GM19099 (cell line): Measurements from ENCODE around the gene ATG10.

ENCODE experiments used
- POLR2A ChIP-seq: IDR thresholded peaks from 3 replicates; pipeline ENCODE4 v1.6.1; 2011; ENCODE audit warnings: low read depth; ENCODE audit not compliant: insufficient read length; ENCODE audit errors: extremely low read depth

The ATG10 gene

DNA sequence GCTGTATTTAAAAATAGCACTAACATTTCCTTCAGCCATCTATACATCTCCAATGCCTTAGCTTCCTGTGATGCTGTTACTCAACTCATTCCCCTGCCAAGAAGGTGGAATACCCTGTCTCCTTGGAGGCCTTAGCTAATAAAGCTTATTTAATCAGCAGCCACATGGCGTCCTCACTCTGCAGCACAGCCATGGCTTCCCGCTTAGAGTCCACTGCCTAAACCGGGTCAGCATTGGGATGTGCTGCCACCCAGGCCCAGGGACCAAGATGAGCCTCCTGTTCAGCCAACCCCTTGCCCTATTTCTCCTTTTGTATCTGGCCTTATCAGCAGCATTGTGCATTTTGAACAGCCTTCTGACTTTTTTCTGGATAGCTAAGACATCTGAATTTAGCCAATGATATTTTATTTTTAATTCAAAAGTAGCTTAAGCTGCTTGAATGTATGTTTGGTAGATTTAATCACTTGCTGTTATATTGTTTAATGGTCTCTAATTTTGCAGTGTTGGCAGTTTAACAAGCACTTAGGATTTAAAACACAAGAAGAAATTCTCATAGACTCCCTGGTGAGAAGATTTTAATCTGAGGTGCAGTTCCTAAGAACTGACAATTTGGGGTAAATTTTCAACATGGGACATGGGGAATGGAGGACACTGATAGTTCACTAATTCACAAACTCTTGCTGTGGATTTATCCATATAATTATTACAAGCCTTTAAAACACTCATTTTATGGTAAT is 193.3 kb downstream of the ATG10 start:
- TF ChIP-seq POLR2A: no peak

- no peak for TF ChIP-seq POLR2A
These were observed 194.1 kb downstream of the ATG10 start for GRCh38 chr5:82165740-82166530.

DNA sequence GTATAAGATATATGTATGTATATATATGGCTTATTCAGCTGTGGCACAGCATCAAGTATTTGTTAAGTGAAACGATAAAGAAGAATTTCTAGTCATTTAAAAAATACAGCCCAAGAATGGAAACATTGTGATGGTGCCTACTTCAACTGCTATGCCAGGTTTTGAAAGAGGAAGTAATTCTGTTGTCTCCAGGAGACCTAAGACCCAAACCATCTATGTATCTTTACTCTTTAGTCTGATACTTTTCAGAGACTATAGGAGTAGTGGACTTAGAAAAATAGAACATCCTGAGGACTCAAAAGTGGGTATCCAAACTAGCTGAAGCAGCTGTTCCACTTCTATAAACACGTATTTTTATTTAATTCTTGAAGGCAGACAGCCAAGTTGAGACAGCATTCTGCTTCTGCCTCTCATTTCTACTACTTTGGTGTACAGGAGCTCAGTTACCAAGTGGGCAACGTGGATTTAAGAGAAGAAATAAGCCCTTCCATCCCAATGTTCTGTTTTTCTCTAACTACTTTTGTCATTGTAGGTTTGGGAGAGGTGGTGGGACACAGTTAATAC is 195.6 kb downstream of the ATG10 start:
- no peak for TF ChIP-seq POLR2A

- no peak for TF ChIP-seq POLR2A
These were observed 196.5 kb downstream of the ATG10 start for GRCh38 chr5:82168294-82168693.

DNA sequence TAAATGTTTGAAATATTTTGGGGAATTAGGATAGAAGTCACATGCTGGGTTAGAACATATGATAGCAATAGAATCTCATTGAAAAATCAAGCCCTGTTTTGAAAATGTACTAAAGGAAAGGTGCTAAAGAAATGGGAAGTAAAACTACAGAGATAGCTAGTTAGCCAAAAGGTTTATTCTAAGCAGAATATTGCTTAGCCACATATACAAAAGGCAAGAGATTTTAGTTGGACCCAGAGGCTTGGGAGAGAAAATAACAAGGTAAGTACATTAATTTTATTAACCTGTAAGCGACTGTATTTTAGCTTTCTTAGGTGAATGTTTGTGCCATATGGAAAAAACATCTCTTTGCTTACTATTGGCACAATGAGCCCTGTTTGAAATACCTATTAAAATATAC is 198.1 kb downstream of the ATG10 start:
- no peak for TF ChIP-seq POLR2A

DNA sequence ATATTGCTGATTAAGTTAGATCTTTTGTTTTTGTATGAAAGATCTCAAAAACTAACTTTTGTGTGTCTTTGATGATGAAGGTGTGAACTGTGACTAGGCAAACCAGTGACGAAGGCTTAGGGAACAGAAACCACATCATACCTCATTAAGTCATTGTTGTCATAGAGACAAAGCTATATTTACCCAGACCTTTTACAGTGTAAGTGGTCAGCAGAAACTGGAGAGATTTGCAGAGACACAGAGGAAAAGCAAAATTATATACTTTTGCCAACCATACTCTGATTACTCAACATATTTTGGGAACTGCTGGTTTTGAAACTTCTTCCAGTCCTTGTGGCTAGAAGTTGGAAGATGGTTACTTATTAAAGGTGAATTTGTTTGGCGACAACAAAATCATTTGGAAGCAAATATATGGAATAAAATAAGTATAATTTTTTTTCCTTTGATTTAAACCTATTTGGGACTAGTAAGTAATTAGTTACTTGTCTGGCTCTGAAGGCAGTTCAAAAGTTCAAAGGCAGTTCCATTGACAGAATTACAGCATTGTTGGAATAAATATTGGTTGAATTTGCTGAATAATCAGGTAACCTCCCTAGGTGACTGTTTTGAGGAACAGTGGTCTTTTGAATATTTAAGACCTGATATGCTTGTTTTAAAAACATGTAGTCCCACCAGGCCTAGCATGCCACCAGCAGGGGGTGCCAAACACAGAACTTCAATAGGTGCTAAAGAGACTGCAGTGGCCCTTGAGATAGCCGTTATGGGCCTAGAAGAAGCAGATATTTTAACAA is 202.5 kb downstream of the ATG10 start:
- no peak for TF ChIP-seq POLR2A

GRCh38 chr5:82174919-82175219 is 203.0 kb downstream of the ATG10 start:
- TF ChIP-seq POLR2A: no peak

DNA sequence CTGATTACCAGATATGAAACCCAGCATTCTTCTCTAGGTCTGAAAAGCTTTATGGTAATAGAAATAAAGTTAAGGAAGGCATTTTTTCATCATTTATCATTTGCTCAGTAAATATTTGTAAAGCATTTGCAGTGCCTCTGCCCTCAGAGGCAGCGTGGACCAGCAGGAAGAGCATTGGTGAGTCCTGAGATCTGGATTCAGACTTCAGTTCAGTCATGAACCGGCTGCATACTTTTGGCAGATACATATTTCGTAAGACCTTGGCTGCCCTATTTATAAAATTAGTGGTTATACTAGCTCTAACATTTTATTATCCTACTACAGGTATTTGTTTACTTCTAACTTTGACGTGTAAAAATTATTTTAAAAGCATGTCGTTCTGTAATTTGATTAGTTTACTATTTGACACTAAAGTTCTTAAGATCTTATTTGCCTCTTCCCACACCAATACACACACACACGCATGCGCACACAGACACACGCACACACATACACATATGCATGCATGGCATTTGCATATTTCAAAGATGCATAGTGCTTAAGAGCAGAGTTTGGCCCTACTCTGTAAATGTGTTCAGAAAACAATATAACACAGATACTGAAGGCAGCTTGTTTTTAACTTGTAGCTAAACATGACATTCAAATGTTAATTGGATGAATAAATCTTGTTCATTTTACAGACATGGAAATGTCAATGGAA is 204.4 kb downstream of the ATG10 start:
- TF ChIP-seq POLR2A: no peak

DNA sequence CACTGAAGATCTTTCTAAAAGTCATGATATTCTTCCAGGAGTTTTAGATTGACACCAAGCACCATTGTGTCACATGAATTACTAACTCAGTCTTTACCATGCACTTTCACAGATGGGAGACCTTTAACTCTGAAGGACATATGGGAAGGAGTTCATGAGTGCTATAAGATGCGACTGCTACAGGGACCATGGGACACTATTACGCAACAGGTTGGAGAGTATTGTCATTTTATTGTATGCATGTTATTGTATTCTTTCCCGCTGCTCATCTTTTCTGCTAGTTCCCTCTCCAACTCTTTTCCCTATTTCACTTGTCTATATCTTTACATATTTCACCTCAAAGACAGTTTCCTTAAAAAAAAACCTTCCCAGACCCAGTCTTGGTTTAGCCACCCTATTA is 206.6 kb downstream of the ATG10 start:
- TF ChIP-seq POLR2A: no peak

DNA sequence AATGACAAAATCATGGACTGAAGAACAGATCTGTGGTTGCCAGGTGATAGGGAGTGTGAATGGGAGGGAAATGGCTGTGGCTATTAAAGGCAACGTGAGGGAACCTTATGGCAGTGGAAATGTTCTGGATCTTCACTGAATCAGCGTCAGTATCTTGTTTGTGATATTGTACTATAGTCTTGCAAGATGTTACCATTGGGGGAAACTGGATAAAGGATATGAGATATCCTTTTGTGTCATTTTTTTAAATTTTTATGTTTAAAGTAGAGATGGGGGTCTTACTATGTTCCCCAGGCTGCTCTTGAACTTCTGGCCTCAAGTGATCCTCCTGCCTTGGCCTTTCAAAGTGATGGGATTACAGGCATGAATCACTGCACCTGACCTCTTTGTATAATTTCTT is 210.8 kb downstream of the ATG10 start:
- no peak for TF ChIP-seq POLR2A

GRCh38 chr5:82183828-82184227 is 212.0 kb downstream of the ATG10 start:
- TF ChIP-seq POLR2A: no peak

DNA sequence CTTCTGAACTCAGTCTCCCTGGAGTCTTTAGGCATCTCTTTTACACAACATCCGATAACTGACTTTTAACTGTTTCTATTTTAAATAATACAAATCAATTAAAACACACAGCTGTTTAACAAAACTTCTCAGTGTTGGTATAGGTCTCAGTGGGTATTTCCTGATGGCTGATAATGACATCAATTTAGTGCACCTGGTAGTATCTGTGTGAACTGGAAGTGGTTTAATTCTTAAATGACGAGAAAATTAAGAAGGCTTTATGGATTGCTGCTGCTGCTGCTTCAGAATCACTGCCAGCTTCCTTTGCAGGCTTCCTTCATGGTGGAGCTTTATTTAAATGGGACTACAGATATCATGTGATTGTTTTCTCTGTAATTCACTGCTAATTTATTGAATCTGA is 214.0 kb downstream of the ATG10 start:
- no peak for TF ChIP-seq POLR2A

DNA sequence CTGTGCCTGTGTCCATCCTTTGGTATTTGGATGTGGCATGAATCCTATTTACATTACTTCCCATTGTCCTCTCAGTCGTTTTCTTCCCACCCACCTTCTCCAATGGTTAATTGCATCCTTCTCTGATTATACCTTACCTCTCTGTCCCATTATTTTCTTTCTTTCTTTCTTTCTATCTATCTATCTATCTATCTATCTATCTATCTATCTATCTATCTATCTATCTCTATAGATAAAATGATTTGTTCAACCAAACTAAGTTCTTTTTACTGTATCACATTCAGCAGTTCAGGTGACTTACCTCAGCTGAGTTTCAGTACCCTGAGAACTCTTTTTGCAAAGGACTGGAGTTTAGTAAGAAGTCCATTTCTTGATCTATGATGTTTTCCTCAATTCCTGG is 225.7 kb downstream of the ATG10 start:
- no peak for TF ChIP-seq POLR2A

- TF ChIP-seq POLR2A: no peak
These were observed 232.7 kb downstream of the ATG10 start for GRCh38 chr5:82204567-82204966.

DNA sequence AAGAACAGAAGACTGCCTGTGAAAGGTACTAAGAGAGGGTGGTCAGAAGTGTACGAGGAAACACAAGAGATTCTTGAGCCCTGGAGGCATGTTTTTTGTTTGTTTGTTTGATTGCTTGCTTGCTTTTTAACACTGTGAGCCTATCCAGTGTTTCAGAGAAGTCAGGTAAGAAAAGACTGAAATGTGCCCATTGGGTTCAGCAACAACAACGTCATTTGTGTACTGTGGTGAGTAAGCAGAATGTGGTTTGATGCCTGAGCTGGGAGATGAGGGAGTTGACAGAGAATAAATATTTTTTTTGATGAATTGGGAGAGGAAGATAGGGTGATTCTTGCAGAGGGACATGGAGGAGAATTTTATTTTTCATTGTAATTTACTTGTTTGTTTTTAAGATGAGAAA is 233.2 kb downstream of the ATG10 start:
- TF ChIP-seq POLR2A: no peak
